GM18519 (cell line): ENCODE data around the gene YWHAQ.

ENCODE experiments used
- ATAC-seq: cut with Tn5 transposase; IDR thresholded peaks from one replicate; pipeline ENCODE4 v1.9.1; 2021; ENCODE audit warnings: mild to moderate bottlenecking, moderate library complexity; ENCODE audit not compliant: unreplicated experiment, low FRiP score

YWHAQ gene

DNA sequence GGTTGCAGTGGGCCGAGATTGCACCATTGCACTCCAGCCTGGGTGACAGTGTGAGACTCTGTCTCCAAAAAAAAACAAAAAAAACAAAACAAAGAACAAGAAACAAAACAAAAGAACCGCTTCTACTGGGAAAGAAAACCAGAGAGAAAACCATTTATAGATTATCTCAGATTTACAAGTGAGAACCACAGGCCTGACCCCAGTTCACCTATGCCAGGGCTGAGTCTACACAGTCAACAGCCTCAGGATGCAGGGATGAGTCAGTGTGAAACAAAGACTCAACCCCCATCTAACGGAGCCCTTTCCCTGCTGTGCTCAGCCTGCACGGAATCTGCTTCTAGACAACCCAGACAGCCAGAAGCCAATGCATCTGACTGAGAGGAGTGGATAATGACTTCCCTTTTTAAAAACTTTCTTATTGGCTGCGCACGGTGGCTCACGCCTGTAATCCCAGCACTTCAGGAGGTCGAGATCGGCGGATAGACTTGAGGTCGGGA lies 25.5 kb upstream of the YWHAQ start:
- peak; percentile 87 for ATAC-seq

DNA sequence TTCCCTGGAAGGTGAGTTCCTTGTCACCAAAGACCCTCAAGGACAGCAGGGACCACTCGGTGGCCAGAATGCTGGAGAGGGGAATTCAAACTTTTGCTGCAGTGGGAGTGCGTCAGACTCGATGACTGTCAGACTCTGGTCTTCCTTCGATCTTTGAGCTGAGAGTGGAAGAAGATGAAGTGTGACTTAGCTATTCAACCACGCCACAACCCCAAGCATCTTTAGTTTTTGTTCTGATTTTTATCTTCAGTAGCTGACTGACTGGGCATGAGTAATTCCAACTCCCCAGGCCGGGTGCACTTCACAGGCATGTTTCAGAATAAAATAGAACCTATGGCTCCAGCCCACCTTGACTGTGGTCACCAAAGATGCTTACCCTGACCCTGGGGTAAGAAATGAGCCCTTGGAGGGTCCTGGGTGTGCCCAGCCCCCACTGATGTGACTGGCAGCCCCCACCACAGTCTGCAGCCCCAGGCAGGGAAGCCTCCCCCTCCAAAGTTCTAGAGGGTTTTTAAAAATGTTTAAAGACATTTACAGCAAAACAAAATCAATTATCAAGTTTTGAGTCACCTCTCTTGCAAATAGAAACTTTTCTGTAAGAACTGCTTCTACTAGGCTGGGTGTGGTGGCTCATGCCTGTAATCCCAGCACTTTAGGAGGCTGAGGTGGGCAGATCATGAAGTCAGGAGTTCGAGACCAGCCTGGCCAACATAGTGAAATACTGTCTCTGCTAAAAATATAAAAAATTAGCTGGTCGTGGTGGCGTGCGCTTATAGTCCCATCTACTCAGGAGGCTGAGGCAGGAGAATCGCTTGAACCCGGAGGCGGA lies 24.9 kb upstream of the YWHAQ start:
- no peak for ATAC-seq

DNA sequence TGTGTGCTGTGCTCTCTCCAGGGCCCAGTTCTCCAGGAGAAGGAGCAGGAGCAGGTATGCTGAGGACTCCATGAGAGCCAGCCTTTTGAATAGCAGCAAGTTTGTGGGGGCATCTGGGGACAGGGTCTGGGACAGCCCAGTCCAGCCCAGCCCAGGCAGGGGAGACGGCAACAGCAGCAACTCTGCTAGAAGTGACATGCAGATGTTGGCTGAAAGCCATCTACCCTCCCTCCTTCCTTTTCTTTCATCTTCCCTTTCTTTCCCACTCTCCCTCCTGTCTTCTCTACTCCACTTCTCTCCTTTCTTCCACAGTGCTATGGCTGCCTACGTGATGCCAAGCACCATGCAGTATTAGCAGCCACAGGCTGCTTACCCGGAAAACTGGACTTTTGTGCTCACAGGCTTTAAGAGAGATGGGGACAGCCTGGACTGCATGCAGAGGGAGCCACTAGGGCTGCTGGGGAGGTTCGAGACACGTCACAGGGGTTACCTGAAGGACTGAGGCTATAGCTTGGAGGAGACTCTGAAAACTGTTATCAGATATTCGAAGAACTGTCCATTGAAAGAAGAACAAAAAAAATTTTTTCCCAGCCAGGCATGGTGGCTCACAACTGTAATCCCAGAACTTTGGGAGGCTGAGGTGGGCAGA lies 23.8 kb upstream of the YWHAQ start:
- no peak for ATAC-seq

DNA sequence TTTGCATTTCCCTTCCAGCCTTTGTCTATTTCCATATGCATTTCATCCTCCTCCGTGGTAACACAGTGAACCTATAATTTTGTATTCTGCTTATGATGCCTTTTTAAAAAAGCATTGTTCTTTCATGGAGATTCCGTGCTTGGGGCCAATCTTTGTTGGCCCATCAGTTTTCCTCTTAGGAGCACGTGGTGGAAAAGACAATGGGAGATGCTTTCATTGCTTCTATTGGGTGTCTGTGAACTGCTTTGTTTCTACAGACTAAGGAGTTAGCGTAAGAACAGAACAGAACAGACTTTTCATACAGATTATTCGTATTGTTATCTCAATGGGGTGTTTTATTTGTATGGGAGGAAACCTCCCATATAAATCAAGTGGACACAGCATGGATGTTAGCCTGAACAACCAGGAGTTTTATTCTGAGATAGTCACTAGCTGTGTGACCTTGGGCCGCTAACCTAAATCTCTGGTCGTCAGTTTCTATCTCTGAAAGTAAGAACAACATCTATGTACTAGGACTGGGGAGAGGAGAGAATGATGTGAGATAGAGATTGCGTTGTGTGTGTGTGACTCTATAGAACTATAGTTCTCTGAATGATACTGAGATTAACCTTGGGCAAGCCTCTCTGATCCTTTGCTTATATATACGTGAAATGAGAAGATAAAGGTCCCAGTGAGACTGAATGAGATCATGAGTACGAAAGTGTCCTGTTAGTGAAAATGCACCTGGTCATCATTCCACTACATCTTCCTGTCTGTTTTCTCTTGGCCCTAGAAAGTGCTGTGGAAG lies 22.9 kb upstream of the YWHAQ start:
- ATAC-seq, result no peak

DNA sequence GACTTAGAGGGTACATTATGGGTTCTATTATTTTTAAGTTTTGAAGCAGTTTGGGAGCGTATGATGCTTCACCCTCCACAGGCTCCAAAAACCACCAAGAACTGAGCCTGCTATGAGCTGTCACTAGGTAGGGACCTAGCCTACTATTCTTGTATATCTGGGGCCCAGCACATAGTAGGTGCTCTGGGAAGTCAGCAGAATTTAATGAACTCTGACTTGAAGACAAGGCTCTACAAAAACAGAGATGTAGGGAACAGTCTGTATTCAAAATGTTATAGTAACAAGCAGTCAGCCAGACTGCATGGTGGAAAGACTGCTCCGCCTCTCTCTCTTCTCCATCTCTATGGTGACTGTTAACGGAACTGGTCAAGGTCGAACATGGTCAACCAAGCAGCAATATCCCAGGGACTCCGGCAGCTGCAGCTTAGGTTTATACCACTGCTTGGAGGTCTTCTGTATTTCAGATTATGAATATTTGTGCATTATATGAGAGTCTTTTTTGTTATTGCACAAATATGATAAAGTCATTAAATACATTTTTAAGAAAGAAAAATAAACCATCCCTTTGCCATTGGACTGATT lies 22.2 kb upstream of the YWHAQ start:
- ATAC-seq, result no peak

DNA sequence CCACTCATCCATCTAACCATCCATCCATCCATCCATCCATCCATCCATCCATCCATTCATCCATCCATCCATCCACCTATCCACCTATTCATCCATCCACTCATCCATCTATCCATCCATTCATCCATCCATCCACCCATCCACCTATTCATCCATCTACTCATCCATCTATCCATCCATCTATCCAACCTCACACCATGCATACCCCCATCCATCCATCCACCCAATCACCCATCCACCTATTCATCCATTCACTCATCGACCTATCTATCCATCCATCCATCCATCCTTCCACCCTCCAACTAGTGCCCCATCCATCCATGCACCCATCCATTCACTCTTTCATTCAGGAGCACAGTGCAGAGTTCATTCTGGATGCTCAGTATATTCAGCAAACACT lies 21.5 kb upstream of the YWHAQ start:
- ATAC-seq, result no peak

DNA sequence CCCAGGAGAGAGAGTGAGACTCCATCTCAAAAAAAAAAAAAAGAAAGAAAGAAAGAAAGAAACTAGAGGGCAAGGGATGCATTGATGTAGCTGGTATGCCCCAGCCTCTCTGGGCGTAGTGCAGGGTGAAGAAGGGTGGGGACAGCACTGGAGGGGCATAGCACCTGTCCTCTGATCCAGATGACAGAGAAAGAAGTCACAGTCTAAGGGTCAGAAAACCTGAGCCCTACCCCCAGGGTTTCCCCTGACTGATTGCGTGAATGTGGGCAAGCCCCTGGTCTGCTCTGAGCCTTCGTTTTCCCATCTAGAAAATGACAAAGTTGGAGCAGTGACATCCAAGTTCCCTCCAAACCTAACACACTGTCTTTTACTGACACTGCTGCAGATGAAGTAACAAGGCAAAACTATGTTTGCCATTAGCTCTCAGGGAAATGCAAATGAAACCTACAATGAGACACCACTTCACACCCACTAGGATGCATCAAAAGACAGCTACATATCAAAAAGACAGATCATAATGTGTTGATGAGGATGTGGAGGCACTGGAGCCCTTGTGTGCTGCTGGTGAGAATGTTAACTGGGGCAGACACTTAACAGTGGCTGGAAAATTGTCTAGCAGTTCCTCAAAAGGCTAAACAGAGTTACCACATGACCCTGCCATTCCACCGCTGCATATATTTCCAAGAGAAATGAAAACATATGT lies 19.5 kb upstream of the YWHAQ start:
- ATAC-seq, result no peak

DNA sequence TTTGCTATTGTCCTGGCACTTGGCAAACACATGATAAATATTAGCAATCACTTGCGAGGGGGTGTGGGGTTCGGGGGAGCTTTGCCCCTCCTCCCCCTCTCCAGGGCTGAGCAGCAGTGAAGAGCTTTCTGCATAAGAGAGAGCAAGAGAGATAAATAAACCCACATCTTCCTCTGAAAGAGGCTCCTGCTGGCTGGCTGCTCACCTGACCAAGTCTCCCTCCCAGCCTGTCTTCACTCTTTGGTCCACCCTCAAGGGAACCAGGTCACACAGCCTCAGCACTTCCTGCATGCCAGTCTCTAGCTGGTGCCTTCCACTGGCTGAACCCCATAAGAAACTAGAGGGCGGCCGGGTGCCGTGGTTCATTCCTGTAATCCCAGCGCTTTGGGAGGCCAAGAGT lies 18.5 kb upstream of the YWHAQ start:
- ATAC-seq, result no peak

DNA sequence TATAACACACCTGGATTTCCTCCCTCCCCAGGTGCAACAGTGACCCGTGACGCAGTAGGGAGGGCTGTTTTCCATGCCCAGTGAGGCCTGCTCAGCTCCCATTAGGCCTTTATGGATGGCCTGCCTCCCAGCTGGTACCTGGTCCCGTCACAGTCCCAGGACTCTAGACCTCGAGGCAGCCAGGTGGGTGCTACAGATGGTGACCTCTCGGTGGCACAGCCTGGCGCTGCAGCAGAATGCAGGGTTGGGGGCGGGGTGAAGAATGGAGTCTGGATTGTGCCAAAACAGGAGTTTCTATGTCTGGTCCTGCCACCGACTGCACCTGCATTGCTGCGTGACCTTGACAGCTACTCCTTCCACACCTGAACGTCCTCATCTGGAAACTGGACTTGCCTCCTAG lies 18.0 kb upstream of the YWHAQ start:
- ATAC-seq, result no peak

DNA sequence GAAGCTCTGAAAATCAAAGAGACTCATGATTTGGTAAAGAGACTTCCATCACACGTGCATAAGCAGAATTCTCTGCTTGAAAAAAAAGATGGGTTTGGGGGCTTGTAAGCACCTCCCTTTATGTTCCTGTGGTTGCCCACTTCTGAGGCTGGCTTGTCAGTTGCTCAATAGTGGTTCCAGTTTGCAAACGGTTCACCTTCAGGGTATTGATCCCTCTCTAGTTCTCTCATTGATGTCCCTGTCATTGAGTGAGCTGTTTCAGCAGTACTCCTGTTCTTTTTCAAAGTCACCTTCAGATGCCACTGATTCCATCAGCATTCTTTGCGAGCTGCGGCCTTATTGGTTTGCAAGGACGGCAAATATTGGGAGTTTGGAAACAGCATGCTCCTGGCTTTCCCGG lies 17.1 kb upstream of the YWHAQ start:
- no peak for ATAC-seq

DNA sequence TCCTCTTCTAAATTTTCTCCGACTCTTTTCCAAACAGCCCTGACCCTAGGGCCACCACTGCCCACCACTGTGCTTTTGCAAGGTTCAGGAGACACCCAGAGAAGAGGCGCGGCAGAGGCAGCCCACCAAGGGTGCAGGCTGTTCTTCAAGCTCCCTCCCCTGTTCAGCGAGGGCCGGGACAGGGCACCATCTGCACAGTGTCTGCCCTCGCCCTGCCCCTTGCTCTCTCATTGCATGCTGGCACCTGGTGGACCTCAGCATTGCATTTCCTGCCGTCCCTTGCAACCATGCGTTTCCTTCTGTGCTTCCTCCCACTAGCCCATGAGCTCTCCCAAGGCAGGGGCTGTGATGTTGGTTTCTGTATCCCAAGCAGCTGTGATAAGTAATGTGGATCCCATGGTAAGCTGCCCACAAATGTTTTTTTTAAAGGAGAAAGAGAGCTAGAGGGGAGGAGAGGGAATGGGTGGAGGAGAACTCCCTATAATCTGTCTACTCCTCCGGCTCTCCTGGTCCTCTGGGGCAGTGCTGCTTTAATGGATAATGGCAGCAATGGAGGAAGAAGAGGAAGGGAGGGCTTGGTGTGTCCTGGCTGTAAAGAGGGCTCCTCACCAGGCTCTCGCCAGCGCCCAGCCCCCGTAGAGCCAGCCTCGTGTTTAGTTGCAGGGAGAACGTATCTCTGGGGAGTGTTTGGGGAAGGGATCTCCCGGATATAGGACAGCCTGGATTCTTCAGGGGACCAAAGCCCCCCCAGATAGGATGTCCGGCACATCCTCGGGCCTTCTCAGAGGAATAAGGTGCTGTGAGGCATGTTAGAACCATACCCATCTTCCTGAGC lies 15.6 kb upstream of the YWHAQ start:
- no peak for ATAC-seq

DNA sequence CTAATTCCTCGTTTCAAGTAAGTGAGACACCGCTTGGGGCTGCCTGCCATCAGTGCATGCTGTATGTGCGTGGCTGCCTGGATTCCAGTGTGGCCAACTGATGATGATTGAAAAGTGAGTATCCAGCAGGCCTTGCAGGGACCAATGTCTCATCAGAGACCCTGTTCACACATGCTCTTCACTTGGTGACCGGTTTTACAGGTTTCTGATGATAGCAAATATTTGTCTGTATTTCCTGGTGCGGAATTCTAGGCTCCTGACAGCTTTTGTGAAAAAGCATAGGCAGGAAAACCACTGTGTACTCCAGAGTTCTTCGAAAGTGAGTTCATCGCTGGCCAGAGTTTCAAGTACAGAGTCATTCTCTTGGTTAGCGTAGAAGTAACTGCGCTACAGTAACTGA lies 13.8 kb upstream of the YWHAQ start:
- no peak for ATAC-seq

DNA sequence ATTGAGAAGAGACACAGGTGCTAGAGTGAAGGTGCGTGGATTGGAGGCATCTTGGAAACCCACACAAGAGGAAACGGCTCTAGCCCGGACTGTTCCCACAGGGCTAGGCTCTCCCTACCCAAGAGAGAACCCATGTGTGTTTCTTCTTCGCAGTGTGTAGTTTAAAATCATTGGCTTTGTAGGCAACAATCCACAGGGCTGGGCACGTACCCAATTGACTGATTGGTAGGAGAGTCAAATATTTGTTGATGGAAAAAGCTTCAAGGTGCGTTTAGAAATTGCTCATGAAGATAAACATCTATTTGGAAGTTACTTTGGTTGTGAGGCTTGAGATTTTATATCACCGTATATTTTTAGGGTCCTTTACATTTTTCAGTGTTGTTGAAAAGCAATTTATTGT lies 13.2 kb upstream of the YWHAQ start:
- ATAC-seq, result no peak

DNA sequence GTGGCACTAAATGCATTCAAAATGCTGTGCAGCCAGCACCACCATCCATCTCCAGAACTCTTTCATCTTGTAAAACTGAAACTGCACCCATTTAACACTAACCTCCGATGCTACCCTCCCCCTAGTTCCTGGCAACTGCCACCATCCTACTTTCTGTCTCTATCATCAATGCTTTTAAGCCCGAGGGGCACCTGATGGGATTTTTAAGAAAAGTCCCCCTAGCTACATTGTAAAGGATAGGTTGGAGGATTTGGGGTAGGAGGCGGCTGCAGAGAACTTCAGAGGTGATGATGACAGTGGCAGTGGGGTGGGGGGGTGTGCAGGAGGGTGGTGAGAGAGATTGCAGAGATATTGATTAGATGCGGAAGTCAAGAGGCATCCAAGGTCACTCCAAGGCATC lies 10.8 kb upstream of the YWHAQ start:
- ATAC-seq, result no peak

DNA sequence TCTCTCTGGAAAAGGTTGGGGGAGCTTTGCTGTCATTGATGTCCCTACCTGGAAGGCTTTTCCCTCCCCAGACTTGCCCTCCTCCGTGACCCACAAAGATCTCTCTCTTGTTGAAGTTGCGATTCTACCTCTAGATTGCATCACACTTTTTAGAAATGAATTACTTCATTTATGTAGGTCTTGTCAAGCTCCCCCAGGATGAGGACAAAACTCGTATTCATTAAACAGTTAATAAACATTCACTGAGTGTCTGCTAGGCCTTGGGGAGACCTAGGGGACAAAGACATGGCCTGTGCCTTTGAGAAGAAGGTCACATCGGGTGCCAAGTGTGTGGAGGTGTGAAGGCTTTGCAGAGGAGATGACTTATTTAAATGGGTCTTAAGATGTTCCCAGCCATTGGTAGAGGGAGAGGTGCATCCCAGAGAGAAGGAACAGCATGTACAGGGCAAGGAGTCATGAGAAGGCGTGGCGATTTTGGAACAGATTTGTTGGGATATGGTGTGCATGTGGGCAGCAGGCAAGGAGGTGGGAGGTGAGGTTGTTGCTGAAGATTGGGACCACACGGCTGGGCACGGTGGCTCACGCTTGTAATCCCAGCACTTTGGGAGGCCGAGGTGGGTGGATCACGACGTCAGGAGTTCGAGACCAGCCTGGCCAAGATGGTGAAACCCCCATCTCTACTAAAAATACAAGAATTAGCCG lies 9.8 kb upstream of the YWHAQ start:
- no peak for ATAC-seq

DNA sequence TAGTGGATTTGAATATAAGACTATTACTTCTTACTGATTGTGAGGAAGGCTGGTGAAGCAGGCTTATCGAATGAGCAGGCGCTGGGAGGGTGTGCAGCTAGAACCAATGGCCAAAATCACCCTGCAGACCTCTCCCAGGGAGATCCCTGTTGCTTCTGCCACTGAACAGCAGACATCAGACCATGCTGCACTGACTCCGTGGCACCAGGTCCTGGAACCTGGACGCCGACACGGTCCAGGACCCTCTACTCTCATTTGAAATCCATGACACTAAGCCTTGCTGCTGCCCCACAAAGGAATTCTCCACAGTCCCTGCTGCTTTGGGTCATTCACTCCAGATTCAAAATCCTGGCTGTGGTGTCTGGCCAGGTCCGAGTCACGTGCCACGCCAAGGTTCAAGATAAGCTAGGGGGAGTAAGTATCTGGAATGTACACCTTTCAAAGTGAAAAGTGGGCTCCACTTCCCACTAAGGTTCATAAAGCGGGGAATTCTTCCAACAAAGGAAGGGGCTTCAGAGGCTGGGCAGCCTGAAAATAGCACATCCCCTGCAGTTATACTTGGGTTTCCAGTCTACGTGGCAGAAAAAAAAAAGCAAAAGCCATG lies 9.0 kb upstream of the YWHAQ start:
- no peak for ATAC-seq

DNA sequence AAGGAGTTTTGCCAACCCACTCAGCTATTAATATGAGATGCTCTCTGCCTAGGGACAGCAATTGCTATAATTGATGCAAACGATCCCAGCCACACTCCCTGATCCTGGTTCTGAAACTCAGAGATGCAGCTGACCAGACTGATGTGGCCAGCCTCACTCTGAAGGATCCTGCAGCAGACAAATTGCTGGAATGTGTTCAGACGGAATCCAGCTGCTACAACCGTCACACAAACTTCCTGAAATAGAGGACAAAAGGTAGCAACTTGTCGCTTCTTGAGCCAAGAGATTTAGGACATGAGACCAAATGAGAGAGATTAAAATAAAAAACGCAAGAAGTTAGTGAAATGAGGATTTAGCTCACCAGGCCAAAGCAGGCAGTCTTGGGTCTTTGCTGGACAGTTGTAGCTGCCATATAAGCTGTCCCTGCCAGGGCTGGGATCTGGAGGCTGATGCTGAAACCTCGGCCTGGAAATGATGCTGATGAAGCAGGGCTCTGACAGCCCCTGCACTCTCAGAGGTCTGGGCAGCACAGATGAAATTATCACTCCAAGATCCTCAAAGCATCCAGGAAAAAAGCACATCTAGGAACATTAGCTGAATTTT lies 8.3 kb upstream of the YWHAQ start:
- no peak for ATAC-seq

DNA sequence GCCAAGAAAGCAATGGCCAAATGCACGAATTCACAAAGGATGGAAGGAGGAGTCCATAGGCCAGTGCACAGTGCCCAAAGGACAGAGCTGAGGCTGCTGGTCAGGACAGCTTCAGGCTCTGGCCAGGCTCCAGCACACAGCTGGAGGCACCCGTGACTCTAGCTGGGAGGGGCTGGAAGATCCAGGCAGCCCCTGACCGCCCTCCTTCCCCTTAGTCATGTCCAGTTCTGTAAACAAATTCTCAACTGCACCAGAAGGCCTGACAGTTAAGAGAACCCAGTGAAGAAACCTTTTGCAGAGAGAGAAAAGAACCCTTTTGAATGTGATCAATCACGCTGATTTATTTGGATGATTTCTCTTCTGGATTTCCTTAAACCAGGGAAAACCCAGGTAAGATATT lies 7.7 kb upstream of the YWHAQ start:
- ATAC-seq, result no peak
